NT2/D1 (cell line): ENCODE results near the gene ANKRD30A.

ENCODE experiments used
- SUZ12 ChIP-seq: IDR thresholded peaks from 2 replicates; pipeline ENCODE4 v1.6.1; 2011; ENCODE audit not compliant: insufficient read length, insufficient read depth; ENCODE audit errors: extremely low read depth
- YY1 ChIP-seq: IDR thresholded peaks from 2 replicates; pipeline ENCODE4 v1.6.1; 2011; ENCODE audit not compliant: insufficient read length, insufficient read depth
- ZNF274 ChIP-seq: IDR thresholded peaks from 2 replicates; pipeline ENCODE4 v1.6.1; 2011; ENCODE audit warnings: mild to moderate bottlenecking, low read depth, low read length

- TF ChIP-seq YY1 (no peak), ZNF274 (no peak), SUZ12 (no peak)
These were observed 99.8 kb downstream of the ANKRD30A start for GRCh38 chr10:37225163-37225562.
